Brain pericyte (primary cell): ENCODE measurements around the gene GPC5.

Experiments
- DNase-seq: peaks from one replicate; pipeline ENCODE4 v3.0.0-alpha.2; 2012; ENCODE audit warnings: low read depth, low spot score

Gene GPC5

GRCh38 chr13:91592056-91593014 lies 193.9 kb downstream of the GPC5 start:
- no peak for DNase-seq

DNA sequence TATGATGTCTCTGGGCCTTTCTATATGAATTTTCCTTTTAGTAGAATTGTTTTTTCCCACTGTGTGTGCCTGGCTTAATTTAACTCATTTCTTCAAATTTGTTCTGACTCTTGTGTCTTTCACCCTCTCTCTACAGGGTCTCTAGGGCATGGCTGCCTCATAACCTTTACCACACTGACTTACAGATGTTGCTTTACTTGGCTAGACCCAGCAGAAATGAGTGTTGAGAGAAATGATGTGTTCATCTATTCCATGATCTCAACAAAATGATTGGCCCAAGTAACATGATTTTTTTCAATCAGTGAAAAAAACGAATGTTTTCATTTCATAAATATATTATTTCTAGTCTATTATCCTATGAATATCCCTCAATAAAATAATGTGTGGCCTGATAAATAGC lies 195.0 kb downstream of the GPC5 start:
- no peak for DNase-seq

DNA sequence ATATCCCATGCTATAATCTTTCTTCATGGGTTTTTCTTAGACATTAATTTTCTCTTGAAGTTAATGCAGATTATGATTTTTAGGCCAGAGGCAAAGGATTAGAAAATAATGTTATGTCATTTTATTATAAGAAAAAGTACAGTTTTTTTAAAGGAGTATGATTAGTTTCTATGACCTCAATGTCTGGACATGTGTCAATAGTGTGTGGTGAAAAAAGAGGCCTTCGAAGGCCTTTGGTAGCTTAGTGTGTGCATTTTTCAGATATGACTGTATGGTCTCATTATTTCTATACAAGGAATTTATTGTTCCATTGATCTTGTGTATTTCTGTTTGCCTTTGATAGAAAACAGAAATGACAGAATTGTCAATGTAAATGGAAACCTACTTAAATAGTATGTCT lies 195.6 kb downstream of the GPC5 start:
- DNase-seq = no peak

GRCh38 chr13:91595677-91596076 lies 197.3 kb downstream of the GPC5 start:
- DNase-seq = no peak

GRCh38 chr13:91596842-91597241 lies 198.4 kb downstream of the GPC5 start:
- no peak for DNase-seq

- no peak for DNase-seq
Measured at GRCh38 chr13:91598655-91599054, 200.2 kb downstream of the GPC5 start.

DNA sequence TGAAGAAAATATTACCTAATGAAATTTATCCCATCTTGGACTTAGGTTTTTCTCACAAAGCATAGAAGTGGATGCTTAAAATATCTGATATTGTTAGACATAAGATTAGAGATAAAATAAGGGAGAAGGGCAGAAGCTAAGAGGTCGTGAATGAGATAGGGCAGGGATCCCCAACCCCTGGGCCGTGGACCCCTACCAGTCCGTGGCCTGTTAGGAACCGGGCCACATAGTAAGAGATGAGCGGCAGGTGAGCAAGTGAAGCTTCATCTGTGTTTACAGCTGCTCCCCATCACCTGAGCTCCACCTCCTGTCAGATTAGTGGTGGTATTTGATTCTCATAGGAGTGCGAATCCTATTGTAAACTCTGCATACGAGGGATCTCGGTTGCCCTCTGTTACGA lies 202.9 kb downstream of the GPC5 start:
- DNase-seq = no peak

GRCh38 chr13:91601807-91602206 lies 203.4 kb downstream of the GPC5 start:
- no peak for DNase-seq

GRCh38 chr13:91609353-91609752 lies 210.9 kb downstream of the GPC5 start:
- DNase-seq = peak; percentile 16

GRCh38 chr13:91618315-91618714 lies 219.9 kb downstream of the GPC5 start:
- no peak for DNase-seq

- no peak for DNase-seq
Measured at GRCh38 chr13:91620670-91621141, 222.3 kb downstream of the GPC5 start.

DNA sequence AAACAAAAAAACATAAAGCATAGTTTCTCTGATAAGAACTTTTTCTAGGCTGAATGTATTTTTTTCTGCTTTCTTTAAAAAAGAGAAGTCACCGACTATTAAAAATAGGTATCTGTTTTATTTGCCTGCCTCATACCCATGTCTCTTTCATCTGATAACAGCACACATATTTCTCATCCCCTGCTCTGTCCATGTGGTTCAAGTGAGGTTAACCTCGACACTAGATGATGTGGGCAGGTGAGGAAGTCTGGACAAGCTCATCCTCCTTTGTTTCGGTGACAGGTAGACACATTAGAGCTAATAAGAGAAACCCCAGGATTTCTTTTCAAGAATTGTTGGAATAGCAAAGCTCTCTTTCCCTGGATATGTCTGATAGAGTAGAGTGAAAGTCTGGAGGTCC lies 222.7 kb downstream of the GPC5 start:
- no peak for DNase-seq

- no peak for DNase-seq
Measured at GRCh38 chr13:91621963-91622362, 223.5 kb downstream of the GPC5 start.

DNA sequence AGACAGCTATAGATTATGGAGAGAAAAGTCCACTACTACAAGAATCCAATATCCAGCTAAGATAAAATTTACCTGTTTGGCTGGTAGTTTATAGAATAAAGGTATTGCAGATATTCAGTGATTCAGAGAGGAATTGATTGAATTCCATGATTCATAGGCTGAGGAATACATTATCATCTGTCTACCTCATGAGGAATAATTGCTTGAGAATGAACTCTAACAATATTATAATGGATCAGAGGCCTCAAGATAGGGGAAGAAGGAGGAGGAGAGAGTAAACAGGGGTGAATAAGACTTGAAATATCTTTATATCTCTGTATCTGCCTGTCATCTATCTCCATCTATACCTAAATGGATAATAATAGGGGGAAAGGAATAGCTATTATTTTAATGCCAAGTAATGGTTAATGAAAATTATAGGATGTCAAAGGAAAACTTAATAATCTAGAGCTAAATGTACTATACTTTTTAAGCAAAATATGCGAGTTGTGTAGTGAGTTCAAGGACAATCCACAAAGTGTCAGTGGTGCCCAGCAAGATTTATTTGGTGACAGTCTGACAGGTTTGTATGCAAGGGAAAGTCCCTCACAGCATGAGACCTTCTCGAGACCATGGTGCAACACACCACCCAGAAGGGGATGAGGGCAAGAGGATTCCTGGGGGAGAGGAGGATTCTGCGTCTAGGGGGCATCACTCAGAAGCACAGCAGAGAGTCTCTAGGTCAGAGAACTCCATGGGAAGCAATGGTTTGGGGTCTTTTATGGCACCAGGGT lies 224.5 kb downstream of the GPC5 start:
- DNase-seq = no peak

GRCh38 chr13:91627952-91628739 lies 229.7 kb downstream of the GPC5 start:
- DNase-seq = no peak

GRCh38 chr13:91630946-91631345 lies 232.5 kb downstream of the GPC5 start:
- no peak for DNase-seq

- DNase-seq = no peak
Measured at GRCh38 chr13:91632086-91632485, 233.7 kb downstream of the GPC5 start.

DNA sequence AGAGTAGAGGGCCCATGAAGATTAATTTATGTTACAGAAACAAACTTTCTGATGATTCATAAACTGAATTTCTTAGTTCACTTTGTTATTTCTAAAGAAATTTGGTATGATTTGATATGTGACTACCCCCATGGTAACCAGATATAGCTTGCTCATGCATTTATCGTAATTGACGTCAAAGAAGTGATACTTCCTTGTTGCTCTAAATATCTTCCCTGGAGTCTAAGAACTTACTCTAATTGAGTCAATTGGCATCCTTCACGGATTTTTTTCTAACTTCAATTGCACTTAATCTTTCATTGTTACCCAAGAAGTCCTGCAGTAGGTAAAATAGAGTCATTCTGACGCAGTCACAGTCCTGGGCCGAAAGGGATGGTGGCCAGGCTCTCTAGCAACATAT lies 240.9 kb downstream of the GPC5 start:
- DNase-seq = no peak

DNA sequence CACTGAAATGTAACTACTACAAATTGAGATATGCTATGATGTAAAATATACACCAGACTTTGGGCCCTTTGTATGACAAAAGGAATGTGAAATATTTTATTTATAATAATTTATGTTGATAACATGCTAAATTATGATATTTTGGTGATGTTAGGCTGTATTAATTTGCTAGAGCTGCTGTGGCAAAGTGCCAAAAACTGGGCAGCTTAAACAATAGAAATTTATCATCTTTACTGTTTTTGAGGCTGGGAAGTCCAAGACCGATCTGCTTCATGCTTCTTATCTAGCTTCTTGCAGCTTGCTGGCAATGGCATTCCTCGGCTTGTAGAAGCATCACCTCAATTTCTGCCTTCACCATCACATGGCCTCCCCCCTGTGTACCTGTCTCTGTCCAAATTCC lies 245.0 kb downstream of the GPC5 start:
- DNase-seq = no peak

DNA sequence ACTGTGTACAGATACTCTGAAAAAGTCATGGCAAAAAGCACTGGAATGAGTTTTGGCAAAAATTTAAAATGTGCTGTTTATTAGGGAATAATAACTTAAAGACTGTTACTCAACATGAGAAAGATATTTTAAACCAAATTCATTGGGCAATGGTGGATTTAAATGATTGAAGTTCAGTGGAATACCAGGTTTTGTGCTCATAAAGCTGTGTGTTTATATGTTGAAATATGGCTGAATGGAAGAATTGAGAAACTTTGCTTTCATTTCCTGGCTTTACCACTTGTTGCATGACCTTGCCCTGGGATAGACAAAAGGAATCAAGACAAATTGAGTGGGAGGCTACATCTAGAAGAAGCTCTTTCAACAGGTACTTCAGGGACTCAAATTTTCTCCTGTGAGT lies 246.4 kb downstream of the GPC5 start:
- no peak for DNase-seq

DNA sequence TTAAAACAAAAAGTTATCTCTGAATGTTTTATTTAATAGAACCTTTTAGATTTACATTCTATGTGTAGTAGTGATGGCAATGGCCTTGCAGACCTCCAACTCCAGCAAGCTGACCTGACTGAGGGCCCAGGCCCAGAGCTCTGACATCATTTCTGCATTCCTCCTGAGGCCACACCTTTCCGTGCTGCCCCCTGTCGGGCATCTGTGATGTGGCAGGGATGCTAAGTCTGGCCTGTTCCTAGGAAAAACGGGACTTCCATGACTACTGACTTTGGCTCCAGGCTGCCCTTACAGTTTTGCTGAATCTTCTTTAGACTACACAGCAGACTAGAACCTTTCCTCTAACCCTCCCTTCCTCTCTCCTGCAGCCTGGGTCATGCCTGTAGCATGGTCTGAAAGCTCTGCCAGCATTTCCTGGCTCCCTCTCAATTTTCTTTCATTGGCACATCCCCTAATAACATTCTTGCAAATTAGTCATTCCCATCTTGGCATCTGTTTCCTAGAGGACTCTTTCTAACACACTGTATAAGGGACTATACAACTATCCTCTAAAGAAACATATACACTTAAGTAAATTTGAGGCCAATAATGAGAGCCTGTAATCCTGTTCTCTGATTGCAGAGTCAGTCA lies 249.1 kb downstream of the GPC5 start:
- DNase-seq = no peak
